HG02884 (cell line): Measurements from ENCODE around the gene RBBP8NL.

ENCODE experiments used
- ATAC-seq: cut with Tn5 transposase; IDR thresholded peaks from one replicate; pipeline ENCODE4 v1.9.1; 2021; ENCODE audit warnings: mild to moderate bottlenecking, moderate library complexity; ENCODE audit not compliant: unreplicated experiment

The RBBP8NL gene

GRCh38 chr20:62408640-62409039 lies 18.7 kb downstream of the RBBP8NL start:
- no peak for ATAC-seq

GRCh38 chr20:62408055-62408454 lies 19.3 kb downstream of the RBBP8NL start:
- ATAC-seq: no peak

- ATAC-seq: peak; percentile 85
Measured at GRCh38 chr20:62407221-62407992, 19.9 kb downstream of the RBBP8NL start, which contains the start of gene CABLES2. TSS of gene CABLES2 (minus strand) at chr20:62407285. CDS start at chr20:62407276, 9 bp downstream.

- ATAC-seq: no peak
Measured at GRCh38 chr20:62406635-62407176, 20.6 kb downstream of the RBBP8NL start.

- ATAC-seq: no peak
Measured at GRCh38 chr20:62405981-62406513, 21.3 kb downstream of the RBBP8NL start.

GRCh38 chr20:62405108-62405980 lies 22.0 kb downstream of the RBBP8NL start:
- no peak for ATAC-seq

- ATAC-seq: no peak
Measured at GRCh38 chr20:62404761-62405107, 22.6 kb downstream of the RBBP8NL start.

GRCh38 chr20:62404112-62404665 lies 23.1 kb downstream of the RBBP8NL start:
- ATAC-seq: no peak

- ATAC-seq: no peak
Measured at GRCh38 chr20:62403331-62403730, 24.0 kb downstream of the RBBP8NL start.

- ATAC-seq: no peak
Measured at GRCh38 chr20:62402456-62403150, 24.7 kb downstream of the RBBP8NL start.

- ATAC-seq: no peak
Measured at GRCh38 chr20:62401331-62401779, 26.0 kb downstream of the RBBP8NL start.

- no peak for ATAC-seq
Measured at GRCh38 chr20:62400541-62400940, 26.8 kb downstream of the RBBP8NL start.

- ATAC-seq: no peak
Measured at GRCh38 chr20:62400021-62400420, 27.3 kb downstream of the RBBP8NL start.

- ATAC-seq: no peak
Measured at GRCh38 chr20:62398120-62398821, 29.1 kb downstream of the RBBP8NL start.

GRCh38 chr20:62396367-62397239 lies 30.7 kb downstream of the RBBP8NL start:
- ATAC-seq: no peak

- ATAC-seq: no peak
Measured at GRCh38 chr20:62395311-62396242, 31.8 kb downstream of the RBBP8NL start.
